Thyroid gland (tissue), 4 donors: ENCODE results near the gene RAD9A.
A peak's percentile ranks its signal among the peaks of the same experiment; 100 is the strongest.

Experiments
- POLR2A ChIP-seq, 2 donors: fragments of 450-650 bp; IDR thresholded peaks; one replicate each; pipeline ENCODE4 v1.6.1; 2017; ENCODE audit warnings: antibody characterized with exemption in 2 of 2, mild to moderate bottlenecking in 2 of 2, moderate library complexity in 1 of 2
- TF ChIP-seq, protein P1 (sequence below), 6 experiments: fragments of 200-600 bp in 3 of 6; fragments of 450-650 bp in 3 of 6; sonication (generic) in 3 of 6; IDR thresholded peaks; one replicate each; pipeline ENCODE4 v1.5.1; 2016 to 2019; ENCODE audit warnings: antibody characterized with exemption in 6 of 6, mild to moderate bottlenecking in 2 of 6, inconsistent platforms in 1 of 6, moderate library complexity in 1 of 6

- TF ChIP-seq, protein P1, sequence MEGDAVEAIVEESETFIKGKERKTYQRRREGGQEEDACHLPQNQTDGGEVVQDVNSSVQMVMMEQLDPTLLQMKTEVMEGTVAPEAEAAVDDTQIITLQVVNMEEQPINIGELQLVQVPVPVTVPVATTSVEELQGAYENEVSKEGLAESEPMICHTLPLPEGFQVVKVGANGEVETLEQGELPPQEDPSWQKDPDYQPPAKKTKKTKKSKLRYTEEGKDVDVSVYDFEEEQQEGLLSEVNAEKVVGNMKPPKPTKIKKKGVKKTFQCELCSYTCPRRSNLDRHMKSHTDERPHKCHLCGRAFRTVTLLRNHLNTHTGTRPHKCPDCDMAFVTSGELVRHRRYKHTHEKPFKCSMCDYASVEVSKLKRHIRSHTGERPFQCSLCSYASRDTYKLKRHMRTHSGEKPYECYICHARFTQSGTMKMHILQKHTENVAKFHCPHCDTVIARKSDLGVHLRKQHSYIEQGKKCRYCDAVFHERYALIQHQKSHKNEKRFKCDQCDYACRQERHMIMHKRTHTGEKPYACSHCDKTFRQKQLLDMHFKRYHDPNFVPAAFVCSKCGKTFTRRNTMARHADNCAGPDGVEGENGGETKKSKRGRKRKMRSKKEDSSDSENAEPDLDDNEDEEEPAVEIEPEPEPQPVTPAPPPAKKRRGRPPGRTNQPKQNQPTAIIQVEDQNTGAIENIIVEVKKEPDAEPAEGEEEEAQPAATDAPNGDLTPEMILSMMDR (IDR thresholded peaks at IDR 0.05), result peak in 1 of 6 experiments; percentile 12
- no peak for TF ChIP-seq POLR2A (IDR thresholded peaks at IDR 0.05)
Observed at GRCh38 chr11:67439321-67440228, 47.8 kb downstream of the RAD9A start.
